ENCODE results near the gene DUSP11.
"Not testable (repeated sequence)": the region's sequence is repeated elsewhere in the genome, so short reads cannot be mapped to it uniquely, and the experiment has no call there.

Gene DUSP11

DNA sequence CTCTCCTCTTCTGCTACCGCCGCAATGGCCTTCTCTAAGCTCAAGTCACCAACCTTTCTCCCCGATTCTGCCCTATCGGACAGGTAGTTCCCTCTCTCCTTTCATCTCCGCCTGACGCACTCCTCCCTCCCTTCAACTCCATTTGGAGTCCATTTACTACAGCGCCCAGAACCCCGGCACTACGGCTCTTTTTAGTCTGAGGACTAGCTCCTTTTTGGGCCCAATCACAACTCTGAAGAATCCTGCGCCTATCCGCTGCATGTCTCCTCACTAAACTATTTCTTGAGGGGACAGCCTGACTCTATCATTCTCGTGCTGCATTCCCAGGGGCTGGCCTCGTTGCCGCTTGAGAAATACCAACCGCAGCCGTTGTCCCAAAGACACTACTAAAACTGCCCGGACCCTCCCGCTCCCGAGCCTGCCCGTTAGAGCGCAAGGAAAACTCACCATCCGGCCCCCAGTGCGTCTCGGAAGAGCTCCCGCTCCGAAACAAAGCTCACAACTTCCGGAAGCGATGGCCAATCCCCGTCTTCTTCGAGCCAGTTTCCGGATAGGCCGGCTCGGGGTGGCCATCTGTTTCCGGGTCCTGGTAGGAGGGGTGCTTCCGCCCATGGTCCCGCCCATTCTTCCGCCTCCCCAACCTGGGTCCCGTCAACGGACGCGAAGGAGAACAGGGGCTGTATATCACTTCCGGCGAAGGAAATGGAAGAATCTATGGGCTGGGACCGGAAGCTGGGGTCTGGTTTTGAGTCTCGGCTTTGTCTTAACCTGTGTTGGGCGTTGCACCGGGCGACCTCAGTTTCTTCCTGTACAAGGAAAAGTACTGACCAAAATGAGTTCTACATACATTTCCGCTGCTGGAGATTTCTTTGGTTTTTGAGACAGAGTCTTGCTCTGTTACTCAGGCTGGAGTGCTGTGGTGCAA lies 42.8 kb downstream of the DUSP11 start, which contains the start of gene TPRKB:
Gene TPRKB, minus strand, starts transcription at position 491 of the 925 bp plus-strand sequence. CDS start 2,776 bp downstream, outside the sequence.
- peak; percentile 99 for DNase-seq (ENCODE audit: low read depth)
- TF ChIP-seq, protein P1, sequence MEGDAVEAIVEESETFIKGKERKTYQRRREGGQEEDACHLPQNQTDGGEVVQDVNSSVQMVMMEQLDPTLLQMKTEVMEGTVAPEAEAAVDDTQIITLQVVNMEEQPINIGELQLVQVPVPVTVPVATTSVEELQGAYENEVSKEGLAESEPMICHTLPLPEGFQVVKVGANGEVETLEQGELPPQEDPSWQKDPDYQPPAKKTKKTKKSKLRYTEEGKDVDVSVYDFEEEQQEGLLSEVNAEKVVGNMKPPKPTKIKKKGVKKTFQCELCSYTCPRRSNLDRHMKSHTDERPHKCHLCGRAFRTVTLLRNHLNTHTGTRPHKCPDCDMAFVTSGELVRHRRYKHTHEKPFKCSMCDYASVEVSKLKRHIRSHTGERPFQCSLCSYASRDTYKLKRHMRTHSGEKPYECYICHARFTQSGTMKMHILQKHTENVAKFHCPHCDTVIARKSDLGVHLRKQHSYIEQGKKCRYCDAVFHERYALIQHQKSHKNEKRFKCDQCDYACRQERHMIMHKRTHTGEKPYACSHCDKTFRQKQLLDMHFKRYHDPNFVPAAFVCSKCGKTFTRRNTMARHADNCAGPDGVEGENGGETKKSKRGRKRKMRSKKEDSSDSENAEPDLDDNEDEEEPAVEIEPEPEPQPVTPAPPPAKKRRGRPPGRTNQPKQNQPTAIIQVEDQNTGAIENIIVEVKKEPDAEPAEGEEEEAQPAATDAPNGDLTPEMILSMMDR (IDR thresholded peaks at IDR 0.05; ENCODE audit: insufficient read depth, low read depth, low read length, missing control alignments) = no peak
- H3K4me3 ChIP-seq (ENCODE audit: low read depth, low read length) = peak within 1 kb of the TSS; percentile 66

GRCh38 chr2:73736378-73736777 lies 43.5 kb downstream of the DUSP11 start:
- TF ChIP-seq, protein P1 (IDR thresholded peaks at IDR 0.05; ENCODE audit: insufficient read depth, low read depth, low read length, missing control alignments) = no peak
- peak overlapping the region; percentile 66 for H3K4me3 ChIP-seq (ENCODE audit: low read depth, low read length)
- DNase-seq (ENCODE audit: low read depth) = no peak

GRCh38 chr2:73730810-73731209 lies 49.1 kb downstream of the DUSP11 start:
- TF ChIP-seq, protein P1 (IDR thresholded peaks at IDR 0.05; ENCODE audit: insufficient read depth, low read depth, low read length, missing control alignments) = no peak

DNA sequence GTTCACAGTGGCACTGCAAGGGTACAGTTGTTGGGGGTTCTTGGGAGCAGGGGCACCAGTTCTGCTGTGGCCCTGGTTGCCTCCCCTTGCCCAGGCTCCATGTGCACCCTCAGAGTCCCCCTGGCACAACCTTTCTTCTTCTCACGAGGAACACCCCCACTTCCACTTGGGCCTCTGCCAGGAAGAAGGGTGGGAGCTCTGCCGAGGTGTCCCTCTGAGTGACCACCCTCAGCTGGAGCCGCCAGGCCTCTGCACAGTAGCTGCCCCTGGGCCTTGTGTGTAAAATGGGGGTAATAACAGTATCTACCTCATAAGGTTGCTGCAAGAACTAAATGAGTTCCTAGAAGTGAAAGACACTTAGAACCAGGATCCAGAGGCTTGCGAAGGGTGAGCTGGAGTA lies 51.2 kb downstream of the DUSP11 start:
- no peak overlapping the region for H3K4me3 ChIP-seq (ENCODE audit: low read depth, low read length)
- TF ChIP-seq, protein P1 (IDR thresholded peaks at IDR 0.05; ENCODE audit: insufficient read depth, low read depth, low read length, missing control alignments) = no peak
- no peak for DNase-seq (ENCODE audit: low read depth)

More at GRCh38 chr2:73730810-73731209, 49.1 kb downstream of the DUSP11 start:
- no peak for DNase-seq (ENCODE audit: low read depth)
- no peak overlapping the region for H3K4me3 ChIP-seq (ENCODE audit: low read depth, low read length)

DNA sequence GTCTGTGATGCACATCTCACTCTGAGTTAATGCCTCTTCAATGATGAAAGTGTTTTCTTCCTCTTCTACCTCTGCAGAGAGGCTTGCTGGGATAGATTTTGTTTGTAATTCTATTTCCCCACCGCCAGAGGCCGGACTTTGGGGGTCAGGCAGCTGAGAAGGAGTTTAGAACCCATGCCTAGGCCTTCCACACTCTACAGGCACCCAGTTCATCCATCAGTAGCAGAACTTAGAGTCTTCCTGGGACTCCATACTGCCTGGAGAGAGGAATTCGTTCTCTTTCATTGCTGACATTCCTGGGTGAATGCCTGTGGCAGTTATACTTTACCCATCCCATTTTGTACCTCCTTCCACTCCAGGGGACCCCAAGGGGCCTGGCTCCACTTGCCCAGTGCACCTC lies 51.9 kb downstream of the DUSP11 start:
- no peak for DNase-seq (ENCODE audit: low read depth)
- H3K4me3 ChIP-seq (ENCODE audit: low read depth, low read length) = no peak overlapping the region
- TF ChIP-seq, protein P1 (IDR thresholded peaks at IDR 0.05; ENCODE audit: insufficient read depth, low read depth, low read length, missing control alignments) = no peak

DNA sequence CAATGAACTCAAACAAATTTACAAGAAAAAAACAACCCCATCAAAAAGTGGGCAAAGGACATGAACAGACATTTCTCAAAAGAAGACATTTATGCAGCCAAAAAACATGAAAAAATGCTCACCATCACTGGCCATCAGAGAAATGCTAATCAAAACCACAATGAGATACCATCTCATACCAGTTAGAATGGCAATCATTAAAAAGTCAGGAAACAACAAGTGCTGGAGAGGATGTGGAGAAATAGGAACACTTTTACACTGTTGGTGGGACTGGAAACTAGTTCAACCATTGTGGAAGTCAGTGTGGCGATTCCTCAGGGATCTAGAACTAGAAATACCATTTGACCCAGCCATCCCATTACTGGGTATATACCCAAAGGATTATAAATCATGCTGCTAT lies 53.2 kb downstream of the DUSP11 start:
- DNase-seq (ENCODE audit: low read depth); H3K4me3 ChIP-seq (ENCODE audit: low read depth, low read length): not testable (repeated sequence)

- TF ChIP-seq, protein P1 (IDR thresholded peaks at IDR 0.05; ENCODE audit: insufficient read depth, low read depth, low read length, missing control alignments) = no peak
- DNase-seq (ENCODE audit: low read depth) = no peak
Observed at GRCh38 chr2:73718851-73719621, 60.9 kb downstream of the DUSP11 start.

More at GRCh38 chr2:73718851-73719621, 60.9 kb downstream of the DUSP11 start:
- no peak overlapping the region for H3K4me3 ChIP-seq (ENCODE audit: low read depth, low read length)
